HL-60/S4 (cell line): ENCODE results near the gene TRIM16.
"Not testable (repeated sequence)": the region's sequence is repeated elsewhere in the genome, so short reads cannot be mapped to it uniquely, and the experiment has no call there.

Experiments used
- in situ Hi-C: fragments of 300-500 bp; cut with MboI; formaldehyde crosslinking; loops from 2 replicates; pipeline ENCODE4 v1.14.3; 2022; ENCODE audit warnings: low sequenced_read_pairs

Gene TRIM16

GRCh38 chr17:15659236-15659635 lies 24.9 kb downstream of the TRIM16 start:
- in situ Hi-C loops = no loop called here

- in situ Hi-C loops = no loop called here
Observed at GRCh38 chr17:15658296-15658695, 25.8 kb downstream of the TRIM16 start.

- in situ Hi-C loops = no loop called here
Observed at GRCh38 chr17:15657868-15658267, 26.2 kb downstream of the TRIM16 start.

GRCh38 chr17:15654886-15655561 lies 29.1 kb downstream of the TRIM16 start:
- in situ Hi-C loops = no loop called here

GRCh38 chr17:15654401-15654800 lies 29.7 kb downstream of the TRIM16 start:
- in situ Hi-C loops = not testable (repeated sequence)

- in situ Hi-C loops = no loop called here
Observed at GRCh38 chr17:15652960-15653359, 31.2 kb downstream of the TRIM16 start.

- in situ Hi-C loops = no loop called here
Observed at GRCh38 chr17:15651583-15652110, 32.5 kb downstream of the TRIM16 start.

GRCh38 chr17:15650741-15651582 lies 33.1 kb downstream of the TRIM16 start:
- in situ Hi-C loops = no loop called here

GRCh38 chr17:15649861-15650421 lies 34.2 kb downstream of the TRIM16 start:
- in situ Hi-C loops = no loop called here

- in situ Hi-C loops = no loop called here
Observed at GRCh38 chr17:15648386-15648785, 35.7 kb downstream of the TRIM16 start.

- in situ Hi-C loops = not testable (repeated sequence)
Observed at GRCh38 chr17:15645942-15646312, 38.2 kb downstream of the TRIM16 start.

GRCh38 chr17:15645099-15645941 lies 38.8 kb downstream of the TRIM16 start:
- in situ Hi-C loops = not testable (repeated sequence)

GRCh38 chr17:15642505-15643251 lies 41.4 kb downstream of the TRIM16 start:
- in situ Hi-C loops = not testable (repeated sequence)

GRCh38 chr17:15642014-15642413 lies 42.1 kb downstream of the TRIM16 start:
- in situ Hi-C loops = not testable (repeated sequence)

GRCh38 chr17:15630930-15631453 lies 53.1 kb downstream of the TRIM16 start:
- in situ Hi-C loops = not testable (repeated sequence)

GRCh38 chr17:15629991-15630390 lies 54.1 kb downstream of the TRIM16 start:
- in situ Hi-C loops = not testable (repeated sequence)

GRCh38 chr17:15623661-15624209 lies 60.4 kb downstream of the TRIM16 start:
- in situ Hi-C loops = not testable (repeated sequence)

- in situ Hi-C loops = not testable (repeated sequence)
Observed at GRCh38 chr17:15623255-15623654, 60.9 kb downstream of the TRIM16 start.

GRCh38 chr17:15622124-15622523 lies 62.0 kb downstream of the TRIM16 start:
- in situ Hi-C loops = not testable (repeated sequence)
